NCI-H1105 treated with DMSO at 0.1 percent for 48 hours (cell line): ENCODE measurements around the gene NDUFS7.

Experiments used
- DNase-seq: peaks from one replicate; lab custom pipeline; 2025; lab: John Stamatoyannopoulos, UW

NDUFS7 gene

DNA sequence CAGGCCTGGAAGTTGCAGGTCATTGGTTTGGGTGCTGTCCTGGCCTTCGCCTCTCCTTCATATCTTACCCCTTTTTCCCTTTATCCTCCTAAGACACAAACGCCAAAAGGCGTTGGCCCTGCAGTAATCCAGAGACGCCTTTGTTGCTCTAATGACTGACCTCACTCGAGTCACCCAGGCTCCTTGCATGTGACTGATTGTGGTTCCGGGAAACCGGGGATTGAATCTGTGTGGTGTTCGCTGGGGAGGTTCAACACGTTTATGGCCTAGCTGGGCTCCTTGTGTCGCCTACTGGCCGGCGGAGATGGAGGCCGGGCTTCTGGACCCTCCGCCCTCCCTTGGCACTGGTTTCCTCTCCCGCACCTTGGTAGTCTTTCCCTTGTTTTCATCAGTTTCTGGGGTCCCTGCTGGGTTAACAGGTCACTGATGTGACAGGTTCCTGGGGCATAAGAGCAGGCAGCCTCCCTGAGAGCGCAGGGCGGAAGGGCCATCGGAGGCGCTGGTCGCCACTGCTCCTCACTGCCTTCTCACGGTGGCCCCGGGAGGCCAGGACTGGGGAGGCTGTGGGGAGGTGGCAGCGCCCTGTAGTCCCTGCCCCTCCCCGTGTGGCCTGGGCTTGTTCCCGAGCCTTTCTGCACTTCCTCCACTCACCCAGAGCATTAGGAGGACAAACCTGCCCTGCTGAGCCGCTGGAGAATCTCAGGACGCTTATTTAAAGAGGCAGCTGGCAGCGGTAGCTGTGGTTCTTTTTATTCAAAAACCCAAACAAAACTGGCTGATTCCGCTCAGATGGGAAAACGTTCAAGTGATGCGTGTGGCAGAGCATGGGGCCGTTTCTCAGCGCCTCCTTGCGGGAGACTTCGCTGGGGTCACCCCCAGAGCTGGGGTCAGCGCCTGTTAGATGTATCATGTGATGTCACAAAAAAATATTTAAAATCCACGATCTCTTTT lies 18.1 kb upstream of the NDUFS7 start:
- no peak for DNase-seq

DNA sequence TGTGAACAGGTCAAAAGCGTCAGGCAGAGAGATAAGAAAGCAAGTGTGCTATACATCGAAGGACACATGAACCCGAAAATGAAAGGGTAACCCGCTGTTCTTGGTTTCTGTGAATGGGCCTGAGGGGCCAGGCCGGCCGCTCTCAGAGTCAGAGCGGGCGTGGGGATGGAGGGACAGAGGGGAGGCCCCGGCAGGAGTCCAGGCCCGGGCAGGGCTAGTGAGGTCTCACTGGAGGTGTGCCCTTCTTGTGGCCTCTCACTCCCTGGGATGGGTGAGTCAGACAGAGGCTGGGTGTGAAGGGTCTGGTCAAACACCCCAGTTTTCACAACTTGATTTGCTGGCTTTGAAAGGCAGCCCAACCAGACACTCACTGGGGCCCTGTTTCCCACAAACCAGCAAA lies 17.4 kb upstream of the NDUFS7 start:
- no peak for DNase-seq

DNA sequence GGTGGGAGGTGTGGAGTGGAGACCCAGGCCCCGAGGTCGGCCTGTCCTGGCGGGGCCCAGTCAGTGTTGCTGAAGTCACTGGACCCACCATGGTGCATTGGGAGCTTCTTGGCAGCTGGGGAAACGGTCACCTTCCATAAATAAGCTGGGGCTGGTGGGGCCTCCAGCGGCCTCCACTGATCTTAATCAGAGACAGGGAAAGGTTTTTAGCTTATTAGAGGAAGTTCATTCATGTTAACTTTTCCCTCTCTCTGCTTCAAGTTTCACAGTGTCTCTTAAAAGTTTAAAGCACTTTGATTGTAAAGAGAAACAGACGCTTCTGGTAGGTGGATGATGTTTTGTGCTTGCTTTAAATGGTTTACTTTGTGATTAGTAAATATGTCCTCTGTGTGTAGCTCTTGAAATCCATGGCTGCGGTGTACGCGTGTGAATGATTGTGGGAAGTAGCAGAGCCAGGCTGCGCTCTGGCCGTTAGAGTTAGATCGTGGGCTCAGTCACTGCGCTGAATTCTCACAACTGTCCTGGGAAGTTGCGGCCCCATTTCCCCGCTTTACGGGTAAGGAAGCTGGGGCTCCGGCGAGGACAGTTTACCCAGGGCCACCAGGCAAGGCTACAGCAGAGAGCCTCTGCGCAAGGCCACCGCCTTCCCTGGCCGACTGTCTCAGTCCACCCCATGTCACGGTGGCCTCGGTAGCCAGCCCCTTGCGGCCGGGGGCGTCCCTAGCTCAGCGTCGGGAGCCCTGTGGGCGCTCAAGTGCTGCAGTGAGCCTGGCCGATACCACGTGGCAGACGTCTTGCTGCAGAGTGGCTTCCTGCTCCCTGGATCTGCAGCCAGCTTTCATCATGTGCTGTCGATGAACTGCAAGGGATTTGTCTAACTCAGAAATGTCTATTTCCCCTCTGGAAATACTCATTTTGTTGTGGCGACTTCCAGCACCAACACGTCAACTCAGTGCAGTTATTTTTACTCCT lies 16.5 kb upstream of the NDUFS7 start:
- no peak for DNase-seq

DNA sequence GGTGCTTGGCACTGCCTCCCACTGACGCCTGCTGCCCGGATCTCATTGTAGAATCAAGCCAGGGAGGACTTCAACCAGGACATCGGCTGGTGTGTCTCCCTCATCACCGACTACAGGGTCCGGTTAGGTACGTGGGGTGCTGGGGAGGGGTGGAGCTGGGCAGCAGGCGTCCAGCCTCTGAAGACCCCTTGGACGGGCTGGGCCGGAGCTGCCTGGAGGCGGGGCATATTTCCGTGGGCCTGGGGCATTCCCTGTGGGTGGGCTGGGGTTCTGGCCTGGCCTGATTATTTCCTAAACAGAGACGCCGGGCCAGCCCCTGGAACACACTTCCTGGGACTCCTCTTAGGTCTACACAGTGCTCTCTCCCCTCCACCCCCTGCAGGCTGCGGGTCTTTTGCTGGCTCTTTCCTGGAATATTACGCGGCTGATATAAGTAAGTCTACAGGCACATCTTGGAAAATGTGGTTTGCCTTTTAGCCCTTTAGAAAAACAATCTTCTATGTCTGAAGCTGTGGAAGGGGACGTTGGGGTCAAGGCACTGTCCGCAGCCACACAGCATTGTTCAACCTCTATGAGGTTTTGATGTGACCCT lies 14.4 kb upstream of the NDUFS7 start:
- DNase-seq, result no peak

DNA sequence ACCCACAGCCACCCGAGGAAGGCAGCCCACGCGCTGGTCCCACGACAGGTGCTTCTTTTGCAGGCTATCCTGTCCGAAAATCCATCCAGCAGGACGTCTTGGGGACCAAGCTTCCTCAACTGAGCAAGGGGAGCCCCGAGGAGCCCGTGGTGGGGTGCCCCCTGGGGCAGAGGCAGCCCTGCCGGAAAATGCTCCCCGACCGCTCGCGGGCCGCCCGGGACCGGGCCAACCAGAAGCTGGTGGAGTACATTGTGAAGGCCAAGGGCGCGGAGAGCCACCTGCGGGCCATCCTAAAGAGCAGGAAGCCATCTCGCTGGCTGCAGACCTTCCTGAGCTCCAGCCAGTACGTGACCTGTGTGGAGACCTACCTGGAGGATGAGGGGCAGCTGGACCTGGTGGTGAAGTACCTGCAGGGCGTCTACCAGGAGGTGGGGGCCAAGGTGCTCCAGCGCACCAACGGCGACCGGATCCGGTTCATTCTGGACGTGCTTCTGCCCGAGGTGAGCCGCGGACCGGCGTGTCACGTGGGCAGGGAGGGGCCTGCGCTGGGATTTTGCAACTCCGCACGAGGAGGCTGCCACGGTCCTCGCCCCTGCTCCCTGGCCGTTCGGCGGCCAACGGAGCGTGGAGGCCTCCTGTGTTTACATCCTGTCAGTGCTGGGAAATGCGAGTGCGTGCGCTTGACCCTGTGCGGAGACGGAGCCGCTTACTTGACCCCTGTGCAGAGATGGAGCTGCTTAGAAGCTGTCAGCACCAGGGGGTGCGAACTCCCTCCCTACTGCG lies 12.9 kb upstream of the NDUFS7 start:
- DNase-seq, result no peak

DNA sequence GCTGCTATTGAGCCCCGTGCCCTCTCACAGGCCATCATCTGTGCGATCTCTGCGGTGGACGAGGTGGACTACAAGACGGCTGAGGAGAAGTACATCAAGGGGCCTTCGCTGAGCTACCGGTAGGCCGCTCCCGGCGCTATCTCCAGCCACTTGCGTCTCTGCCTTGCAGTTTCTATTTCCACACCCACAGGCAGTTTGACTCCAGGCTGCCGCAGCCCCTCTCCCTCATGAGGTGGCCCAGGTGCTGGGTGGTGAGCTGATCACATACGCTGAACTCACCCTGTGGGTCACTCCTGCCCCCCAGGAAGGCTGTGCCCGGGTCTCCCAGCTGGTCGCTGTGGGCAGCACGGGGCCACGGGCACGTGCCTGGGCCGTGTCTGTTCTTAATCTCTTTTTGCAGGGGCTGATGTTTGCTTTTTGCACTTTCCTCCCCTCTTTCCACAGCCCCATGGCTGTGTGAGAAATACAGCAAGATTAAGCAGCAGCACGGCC lies 10.6 kb upstream of the NDUFS7 start:
- DNase-seq, result no peak

DNA sequence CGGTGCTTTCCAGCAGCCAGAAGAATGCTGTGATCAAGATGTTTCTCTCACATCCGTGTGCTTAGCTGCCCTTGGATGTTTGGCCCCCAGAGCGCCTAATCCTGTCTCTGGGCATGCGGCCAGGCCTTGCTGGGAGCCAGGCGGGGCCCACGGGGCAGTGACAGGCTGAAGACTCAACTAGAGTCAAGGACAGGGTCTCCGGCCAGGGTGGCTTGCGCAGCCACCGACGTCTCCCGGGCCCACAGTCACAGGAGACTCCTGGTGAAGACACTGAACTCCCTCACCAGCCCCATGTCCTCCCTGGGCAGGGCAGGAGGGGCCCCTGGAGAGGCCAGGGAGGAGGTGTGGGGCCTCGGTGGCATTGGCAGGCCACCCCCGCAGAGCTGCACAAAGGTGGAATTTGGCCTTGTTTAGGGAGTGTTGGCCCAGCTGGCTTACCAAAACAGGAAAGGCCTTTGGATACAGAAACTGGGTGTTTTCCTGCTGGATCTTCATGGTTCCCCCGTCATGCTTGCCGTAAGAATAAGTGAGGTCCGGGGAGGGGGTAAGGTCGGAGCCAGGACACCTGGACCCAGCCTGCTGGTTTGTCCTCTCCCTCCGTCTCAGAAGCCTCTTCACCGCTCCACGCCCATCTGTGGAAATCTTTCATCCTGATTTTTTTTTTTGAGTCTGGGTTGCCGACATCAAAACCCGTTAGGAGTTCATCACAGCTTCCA lies 10.0 kb upstream of the NDUFS7 start:
- DNase-seq, result no peak

DNA sequence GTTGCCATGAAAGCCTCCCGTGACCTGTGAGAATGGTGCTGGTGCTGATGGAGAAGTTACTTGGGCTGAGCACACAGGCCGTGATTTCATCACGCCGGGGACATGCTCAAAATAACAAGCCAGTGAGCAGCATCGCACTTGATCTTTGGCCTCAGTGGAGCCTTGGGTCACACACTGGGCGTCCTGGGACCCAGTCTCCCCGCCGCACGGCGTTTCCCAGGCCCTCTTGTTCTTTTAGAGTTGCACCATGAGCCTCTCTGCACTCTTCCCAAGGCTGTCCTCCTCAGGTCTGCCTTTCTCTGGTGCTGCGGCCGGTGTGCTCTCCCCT lies 9.5 kb upstream of the NDUFS7 start:
- no peak for DNase-seq

DNA sequence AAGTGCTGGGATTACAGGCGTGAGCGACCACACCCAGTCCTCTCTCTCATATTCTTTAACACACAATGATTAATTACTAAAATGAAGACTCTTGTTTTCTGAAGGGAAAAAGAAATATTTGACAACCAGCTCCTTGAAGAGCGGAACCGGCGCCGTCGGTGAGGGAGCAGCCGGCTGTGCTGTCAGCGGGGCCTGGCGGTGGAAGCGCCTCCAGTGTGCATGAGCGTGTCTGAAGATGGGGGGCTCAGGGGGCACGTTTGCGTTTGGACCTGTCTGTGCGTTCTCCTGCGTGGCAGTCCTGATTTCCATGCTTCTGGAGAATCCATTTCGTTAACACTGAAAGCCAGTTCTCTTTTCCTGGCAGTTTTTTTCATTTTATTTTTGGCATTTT lies 7.3 kb upstream of the NDUFS7 start:
- no peak for DNase-seq

DNA sequence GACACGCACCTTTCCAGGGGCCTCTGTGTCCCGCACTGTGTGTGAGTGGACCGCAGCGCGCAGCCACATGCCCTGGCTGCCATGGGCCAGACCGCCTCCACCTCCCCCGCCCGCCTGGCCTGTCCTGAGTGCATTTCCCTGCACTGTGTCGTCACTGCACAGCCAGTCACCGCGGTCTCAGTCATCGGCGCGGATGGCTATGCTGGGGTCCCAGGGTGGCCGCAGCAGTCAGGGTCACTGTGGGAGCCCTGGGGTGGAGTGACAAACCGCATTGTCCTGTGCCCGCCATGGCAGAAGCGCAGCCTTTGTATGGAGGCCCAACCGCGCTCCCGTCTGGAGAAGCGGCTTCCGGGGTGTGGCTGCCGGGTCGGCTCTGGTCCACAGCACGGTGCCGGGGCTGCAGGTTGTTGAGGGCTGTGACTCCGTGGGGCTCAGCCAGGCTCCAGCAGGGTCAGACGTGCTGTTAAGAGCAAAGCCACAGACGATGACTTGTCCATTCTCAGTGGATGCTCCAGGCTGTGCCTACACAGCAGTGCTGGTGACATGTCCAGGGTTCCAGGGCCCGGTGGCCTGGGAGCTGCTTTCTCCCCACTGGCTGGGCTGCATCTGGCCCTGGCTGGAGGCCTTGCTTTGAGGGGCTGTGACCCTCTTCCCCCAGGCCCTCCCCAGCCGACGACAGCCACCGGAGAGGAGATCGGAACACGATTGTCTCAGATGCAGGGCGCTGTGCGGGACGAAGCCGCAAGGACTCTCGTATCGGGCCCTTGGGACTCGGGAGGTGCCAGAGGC lies 6.3 kb upstream of the NDUFS7 start:
- no peak for DNase-seq

DNA sequence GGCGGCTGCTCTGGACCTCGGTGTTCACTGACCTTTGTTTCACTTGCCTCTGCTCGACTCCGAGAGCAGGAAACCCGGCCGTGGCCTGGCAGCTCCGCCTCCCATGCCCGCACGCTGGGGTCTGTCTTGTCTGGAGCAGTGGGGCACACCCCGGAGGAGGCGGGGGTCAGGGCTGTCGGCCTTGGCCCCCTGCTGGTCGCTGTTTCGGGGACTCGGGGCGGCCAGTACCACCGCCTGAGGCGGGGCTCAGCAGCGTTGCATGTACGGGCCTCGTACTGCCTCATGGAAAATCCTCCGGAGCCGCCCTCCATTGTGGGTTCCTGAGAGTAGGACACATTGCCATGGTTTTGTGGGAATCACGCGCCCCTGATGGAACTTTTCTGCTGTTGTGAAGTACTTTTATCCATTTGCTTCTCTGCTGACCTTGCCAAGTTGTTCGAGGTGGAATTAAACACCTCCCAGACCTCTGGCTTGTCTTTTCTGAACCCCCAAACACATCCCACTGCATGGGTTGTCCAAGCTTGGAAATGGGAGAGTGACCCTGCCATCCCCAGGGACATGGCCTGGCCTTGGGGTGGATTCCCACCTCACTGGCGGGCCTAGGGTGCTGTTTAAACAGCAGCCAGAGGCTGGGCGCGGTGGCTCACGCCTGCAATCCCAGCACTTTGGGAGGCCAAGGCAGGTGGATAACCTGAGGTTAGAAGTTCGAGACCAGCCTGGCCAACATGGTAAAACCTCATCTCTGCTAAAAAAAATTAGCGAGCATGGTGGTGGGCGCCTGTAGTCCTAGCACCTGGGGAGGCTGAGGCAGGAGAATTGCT lies 5.5 kb upstream of the NDUFS7 start:
- no peak for DNase-seq

DNA sequence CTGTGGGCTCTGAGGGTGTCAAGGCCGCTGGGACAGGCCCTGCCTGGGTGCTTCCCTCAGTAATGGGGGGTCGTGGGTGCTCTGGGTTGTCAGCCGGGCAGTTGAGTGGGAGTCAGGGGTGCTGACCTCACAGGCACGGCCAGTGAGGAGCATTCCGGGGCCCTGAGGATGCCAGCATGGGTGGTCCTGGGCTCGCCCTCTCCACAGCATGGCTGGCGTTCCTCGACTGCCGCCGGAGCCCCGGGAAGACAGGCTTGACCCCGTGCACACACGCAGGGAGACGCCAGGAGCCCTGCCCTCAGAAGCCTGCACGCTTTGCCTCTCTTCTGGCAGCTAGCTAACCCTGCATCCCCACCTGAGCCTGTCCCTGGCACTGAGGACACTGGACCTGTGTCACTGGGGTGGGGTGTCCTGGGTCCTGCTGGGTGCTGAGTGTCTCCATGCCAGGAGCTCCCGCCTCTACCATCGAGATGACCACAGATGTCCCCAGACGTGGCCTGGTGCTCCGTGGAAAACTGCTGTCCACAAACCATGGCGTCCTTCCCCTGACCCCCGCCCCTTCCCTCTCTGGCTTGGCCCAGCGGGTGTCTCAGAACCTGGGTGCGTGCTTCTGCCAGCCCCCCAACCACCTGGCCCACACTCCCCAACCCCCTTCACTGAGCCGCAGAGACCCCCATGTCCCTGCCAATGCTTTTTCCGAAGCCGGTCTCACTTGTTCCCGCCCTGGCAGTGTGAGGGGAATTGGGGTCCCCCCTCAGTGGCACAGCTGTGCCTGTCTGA lies 4.4 kb upstream of the NDUFS7 start:
- no peak for DNase-seq

DNA sequence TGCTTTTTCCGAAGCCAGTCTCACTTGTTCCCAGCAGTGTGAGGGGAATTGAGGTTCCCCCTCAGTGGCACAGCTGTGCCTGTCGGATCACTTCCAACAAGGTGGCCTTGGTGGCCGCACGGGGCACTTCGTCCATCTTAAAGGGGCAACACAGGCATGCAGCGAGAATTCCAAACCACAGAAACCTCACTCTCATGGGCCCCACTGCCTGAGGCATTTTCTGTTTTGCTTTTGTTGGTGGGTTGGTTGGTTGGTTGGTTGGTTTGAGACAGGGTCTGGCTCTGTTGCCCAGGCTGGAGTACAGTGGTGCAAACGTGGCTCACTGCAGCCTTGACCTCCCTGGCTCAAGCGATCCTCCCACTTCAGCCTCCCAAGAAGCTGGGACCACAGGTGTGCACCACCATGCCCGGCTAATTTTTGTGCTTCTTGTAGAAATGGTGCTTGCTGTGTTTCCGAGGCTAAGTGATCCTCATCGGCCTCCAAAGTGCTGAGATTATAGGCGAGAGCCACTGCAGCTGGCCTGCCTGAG lies 3.7 kb upstream of the NDUFS7 start:
- DNase-seq, result no peak

DNA sequence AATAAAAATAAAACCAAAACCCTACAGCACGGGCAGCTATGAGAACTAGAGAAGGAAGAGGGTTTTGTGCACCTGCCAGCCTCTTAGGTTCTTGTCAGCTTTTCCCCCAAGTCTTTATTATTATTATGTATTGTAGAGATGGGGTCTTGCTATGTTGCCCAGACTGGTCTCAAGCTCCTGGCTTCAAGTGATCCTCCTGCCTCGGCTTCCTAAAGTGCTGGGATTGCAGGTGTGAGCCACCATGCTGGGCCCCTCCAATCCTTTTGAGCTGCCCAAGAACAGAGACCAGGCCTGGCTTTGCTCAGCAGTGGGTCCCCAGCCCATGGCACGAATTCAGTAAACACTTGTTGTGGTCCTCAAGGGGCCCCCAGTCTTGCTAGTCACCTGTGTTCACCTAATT lies 1.5 kb upstream of the NDUFS7 start:
- no peak for DNase-seq

DNA sequence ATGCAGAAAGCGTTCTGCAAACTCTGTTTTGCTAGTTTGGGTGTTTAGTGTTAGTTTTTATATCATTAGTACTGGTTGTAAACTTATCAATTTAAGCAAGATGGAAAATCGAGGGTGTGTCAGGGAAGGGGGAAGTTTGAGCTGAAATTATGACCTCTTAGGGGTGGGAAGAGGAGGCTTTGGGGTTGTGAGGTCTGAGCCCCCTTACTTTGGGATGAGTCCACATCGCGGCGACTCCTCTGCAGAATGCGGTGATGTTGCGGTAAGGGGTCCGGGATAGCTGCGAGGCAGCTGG lies 743 bp upstream of the NDUFS7 start:
- DNase-seq, result no peak

DNA sequence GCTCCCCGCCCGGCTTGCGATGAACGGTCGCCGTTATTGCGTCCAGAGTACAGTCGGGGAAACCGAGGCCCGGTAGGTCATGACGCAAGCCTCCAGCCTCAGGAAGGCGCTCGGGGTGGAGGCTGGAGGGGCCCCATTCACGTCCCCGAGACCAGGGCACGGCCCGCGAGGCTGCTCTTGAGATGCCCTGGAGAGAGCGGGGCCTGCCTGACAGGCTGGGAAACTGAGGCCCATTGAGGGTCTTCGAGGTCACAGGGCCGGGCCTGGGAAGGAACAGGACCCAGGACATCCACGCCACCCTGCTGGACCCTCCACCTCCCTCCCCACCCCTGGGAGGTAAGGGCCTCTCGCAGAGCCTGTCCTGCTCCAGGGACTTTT lies 367 bp downstream of the NDUFS7 start:
- no peak for DNase-seq

DNA sequence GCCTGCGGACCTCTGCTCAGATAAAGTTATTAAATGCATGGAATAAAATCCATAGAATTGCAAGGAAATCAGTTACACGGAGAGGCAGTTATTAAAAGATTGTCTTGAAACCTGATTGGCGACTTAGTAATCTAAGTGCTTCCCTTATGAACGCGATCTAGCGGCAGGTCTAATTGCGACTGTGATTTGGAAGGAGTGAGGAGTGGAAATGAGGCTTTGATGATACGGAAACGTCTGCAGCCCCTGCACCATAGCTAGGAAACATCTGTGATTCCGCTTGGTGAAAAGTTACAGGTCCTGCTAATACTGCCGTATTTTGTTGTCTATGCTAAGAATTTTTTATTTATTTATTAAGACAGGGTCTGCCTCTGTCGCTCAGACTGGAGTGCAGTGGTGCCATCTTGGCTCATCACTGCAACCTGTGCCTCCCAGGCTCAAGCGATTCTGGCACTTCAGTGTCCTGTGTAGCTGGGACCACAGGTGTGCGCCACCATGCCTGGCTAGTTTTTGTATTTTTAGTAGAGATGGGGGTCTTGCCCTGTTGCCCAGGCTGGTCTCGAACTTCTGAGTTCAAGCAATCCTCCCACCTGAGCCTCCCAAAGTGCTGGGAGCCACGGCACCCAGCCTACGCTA lies 887 bp downstream of the NDUFS7 start:
- DNase-seq, result no peak

DNA sequence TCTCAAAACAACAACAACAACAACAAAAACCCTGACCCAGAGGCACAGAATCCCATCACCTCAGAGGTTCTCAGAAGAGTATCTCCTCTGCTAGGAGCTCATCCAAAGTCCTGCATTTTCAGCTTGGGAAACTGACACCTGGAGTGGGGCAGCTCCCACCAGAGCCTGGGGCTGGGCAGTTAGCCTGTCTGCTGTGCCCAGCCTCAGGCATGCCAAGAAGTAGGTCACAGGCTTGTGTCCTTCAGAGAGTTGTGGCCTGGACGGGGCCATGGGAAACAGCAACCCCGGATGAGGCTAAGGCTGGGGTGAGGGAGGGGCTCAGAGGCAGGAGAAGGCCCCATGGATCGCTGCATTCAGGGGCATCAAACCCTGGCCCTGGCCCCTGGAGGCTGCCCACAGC lies 2.1 kb downstream of the NDUFS7 start:
- no peak for DNase-seq
